ENCODE data around the gene PIEZO2.

The PIEZO2 gene

DNA sequence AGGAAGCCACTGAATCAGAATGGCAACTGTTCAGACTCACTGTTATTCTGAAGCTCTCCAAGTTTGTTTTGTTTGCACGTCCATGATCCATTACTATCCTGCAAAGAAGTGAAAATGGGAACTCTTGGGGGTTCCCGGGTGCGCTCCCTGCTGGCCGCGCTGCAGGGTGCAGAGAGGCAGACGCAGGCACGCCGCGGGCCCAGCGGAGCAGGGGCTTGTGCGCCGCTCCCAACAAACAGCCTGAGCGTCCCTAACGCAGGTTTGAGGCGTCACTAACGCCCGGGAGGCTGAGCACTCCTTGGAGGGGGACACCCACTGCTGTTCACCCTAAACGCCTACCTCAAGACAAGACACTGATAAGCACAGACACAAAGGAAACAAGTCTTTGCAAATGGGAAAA lies 14.3 kb upstream of the PIEZO2 start:
- H3K27me3 Mint-ChIP-seq (ENCODE audit: low read depth, poor library complexity): peaks cover 28% of the 10 kb centered on the region
- H3K4me1 Mint-ChIP-seq: no peaks in the 10 kb centered on the region
- TF ChIP-seq, protein P1, sequence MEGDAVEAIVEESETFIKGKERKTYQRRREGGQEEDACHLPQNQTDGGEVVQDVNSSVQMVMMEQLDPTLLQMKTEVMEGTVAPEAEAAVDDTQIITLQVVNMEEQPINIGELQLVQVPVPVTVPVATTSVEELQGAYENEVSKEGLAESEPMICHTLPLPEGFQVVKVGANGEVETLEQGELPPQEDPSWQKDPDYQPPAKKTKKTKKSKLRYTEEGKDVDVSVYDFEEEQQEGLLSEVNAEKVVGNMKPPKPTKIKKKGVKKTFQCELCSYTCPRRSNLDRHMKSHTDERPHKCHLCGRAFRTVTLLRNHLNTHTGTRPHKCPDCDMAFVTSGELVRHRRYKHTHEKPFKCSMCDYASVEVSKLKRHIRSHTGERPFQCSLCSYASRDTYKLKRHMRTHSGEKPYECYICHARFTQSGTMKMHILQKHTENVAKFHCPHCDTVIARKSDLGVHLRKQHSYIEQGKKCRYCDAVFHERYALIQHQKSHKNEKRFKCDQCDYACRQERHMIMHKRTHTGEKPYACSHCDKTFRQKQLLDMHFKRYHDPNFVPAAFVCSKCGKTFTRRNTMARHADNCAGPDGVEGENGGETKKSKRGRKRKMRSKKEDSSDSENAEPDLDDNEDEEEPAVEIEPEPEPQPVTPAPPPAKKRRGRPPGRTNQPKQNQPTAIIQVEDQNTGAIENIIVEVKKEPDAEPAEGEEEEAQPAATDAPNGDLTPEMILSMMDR (IDR thresholded peaks at IDR 0.05): peak; percentile 64
- H3K4me3 Mint-ChIP-seq: no peak overlapping the region
- no peak overlapping the region for H3K27ac Mint-ChIP-seq
- peak; percentile 57 for DNase-seq
- no peaks in the 10 kb centered on the region for H3K36me3 Mint-ChIP-seq (ENCODE audit: low read depth)
- no peaks in the 10 kb centered on the region for H3K9me3 Mint-ChIP-seq

DNA sequence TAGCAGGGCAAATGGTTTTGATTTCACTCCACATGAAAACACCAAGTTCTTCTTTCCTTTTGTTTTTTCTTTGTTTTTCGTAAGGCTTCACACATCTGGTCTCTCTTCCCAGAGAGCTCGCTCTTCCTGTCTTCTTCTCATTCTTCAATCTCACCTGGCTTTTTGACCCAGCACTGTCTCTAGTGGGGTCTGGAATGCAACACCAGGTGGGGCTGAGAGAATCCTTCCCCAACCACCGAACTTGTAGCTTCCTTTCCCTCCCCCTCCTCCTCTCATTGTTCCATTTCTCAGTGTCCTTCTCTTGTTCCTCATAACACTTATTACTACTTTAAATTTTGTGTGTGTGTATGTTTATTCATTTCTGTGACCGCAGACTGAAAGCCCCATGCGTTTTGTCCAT lies 13.5 kb upstream of the PIEZO2 start:
- DNase-seq: no peak
- no peak overlapping the region for H3K4me3 Mint-ChIP-seq
- no peaks in the 10 kb centered on the region for H3K9me3 Mint-ChIP-seq
- peaks cover 25% of the 10 kb centered on the region for H3K27me3 Mint-ChIP-seq (ENCODE audit: low read depth, poor library complexity)
- H3K36me3 Mint-ChIP-seq (ENCODE audit: low read depth): no peaks in the 10 kb centered on the region
- H3K4me1 Mint-ChIP-seq: no peaks in the 10 kb centered on the region
- no peak overlapping the region for H3K27ac Mint-ChIP-seq
- TF ChIP-seq, protein P1 (IDR thresholded peaks at IDR 0.05): no peak

DNA sequence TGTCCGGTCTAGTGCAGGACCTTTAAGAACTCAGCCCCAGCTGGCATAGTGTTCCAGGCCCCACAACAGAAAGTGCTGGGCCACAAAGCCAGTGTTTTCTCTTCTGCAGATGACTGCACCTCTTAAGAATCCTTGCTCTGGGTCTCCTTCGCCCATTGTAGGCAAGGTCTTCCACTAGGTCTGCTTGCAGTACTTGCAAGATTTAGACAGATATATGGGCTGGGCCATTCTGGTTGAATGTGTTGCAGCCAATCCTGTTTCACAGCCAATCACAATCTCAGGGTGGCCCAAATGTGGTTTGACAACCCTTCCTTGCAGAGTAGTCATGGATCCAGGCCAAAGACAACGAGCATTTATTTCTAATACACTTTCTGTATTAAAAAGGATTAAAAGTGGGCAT lies 13.1 kb upstream of the PIEZO2 start:
- peaks cover 25% of the 10 kb centered on the region for H3K27me3 Mint-ChIP-seq (ENCODE audit: low read depth, poor library complexity)

DNA sequence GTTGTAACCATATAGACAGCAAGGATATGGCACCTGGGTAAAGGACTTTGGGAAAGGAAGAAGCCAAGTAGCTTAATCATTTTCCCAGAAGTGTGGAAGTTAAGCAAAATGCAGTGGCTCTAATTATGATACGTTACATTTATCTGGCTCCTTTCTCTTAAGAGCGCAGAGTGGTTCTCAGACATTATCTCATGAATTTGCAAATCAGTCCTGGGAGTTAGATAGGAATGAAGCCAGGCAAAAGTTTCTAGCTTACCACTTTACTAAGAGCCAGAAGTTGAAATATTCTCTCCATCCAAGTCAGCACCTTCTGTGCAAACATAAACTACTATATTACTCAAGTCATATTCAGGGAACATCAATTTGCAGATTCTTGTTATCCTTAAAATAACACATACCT lies 10.9 kb upstream of the PIEZO2 start:
- H3K27ac Mint-ChIP-seq: no peak overlapping the region
- TF ChIP-seq, protein P1 (IDR thresholded peaks at IDR 0.05): no peak
- no peaks in the 10 kb centered on the region for H3K36me3 Mint-ChIP-seq (ENCODE audit: low read depth)
- H3K27me3 Mint-ChIP-seq (ENCODE audit: low read depth, poor library complexity): peaks cover 36% of the 10 kb centered on the region
- no peak overlapping the region for H3K4me3 Mint-ChIP-seq
- no peaks in the 10 kb centered on the region for H3K9me3 Mint-ChIP-seq
- DNase-seq: no peak
- H3K4me1 Mint-ChIP-seq: no peaks in the 10 kb centered on the region

More for the DNA sequence above, 13.1 kb upstream of the PIEZO2 start:
- no peaks in the 10 kb centered on the region for H3K4me1 Mint-ChIP-seq
- DNase-seq: no peak
- H3K4me3 Mint-ChIP-seq: no peak overlapping the region
- H3K36me3 Mint-ChIP-seq (ENCODE audit: low read depth): no peaks in the 10 kb centered on the region
- H3K27ac Mint-ChIP-seq: no peak overlapping the region
- TF ChIP-seq, protein P1 (IDR thresholded peaks at IDR 0.05): no peak
- no peaks in the 10 kb centered on the region for H3K9me3 Mint-ChIP-seq

DNA sequence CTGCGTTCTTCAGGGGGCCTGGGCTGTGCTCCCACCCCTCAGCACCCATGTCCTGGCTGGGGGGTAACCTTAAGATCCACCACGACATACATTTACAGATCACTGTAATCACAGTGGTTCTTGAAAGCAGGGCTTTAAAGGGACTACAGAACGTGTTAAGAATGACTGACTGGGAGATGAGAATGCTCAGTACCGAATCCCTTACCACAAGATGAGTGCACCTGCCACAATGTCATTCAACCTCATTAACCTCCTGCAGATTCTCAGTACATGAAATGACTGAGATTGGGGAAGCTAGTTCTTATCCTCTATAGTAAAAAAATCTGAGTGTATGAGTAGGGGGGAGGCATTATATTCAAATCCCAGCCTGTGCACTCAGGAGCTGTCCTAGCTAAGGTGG lies 10.5 kb upstream of the PIEZO2 start:
- peaks cover 34% of the 10 kb centered on the region for H3K27me3 Mint-ChIP-seq (ENCODE audit: low read depth, poor library complexity)
- TF ChIP-seq, protein P1 (IDR thresholded peaks at IDR 0.05): no peak

DNA sequence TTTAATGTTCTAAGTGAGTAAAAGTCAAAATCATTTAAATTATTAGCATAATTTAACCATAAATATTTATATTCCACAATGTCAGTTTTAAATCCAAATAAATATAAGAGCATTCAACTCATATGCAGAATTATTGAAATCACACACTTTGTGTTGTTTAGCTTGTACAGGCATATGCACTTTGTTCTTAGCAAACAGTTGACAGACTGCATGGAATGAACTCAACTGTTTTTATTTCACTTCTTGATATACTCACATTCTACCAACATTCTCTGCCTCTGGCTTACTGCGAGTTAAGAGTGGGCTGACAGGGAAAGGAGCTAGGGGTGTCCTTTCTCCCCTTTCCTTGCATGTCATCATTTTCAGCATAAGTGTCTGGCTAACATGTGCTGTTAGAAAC lies 7.6 kb upstream of the PIEZO2 start:
- H3K9me3 Mint-ChIP-seq: no peaks in the 10 kb centered on the region
- H3K4me3 Mint-ChIP-seq: no peak overlapping the region
- no peak overlapping the region for H3K27ac Mint-ChIP-seq
- no peaks in the 10 kb centered on the region for H3K36me3 Mint-ChIP-seq (ENCODE audit: low read depth)
- no peaks in the 10 kb centered on the region for H3K4me1 Mint-ChIP-seq
- DNase-seq: no peak
- TF ChIP-seq, protein P1 (IDR thresholded peaks at IDR 0.05): no peak
- H3K27me3 Mint-ChIP-seq (ENCODE audit: low read depth, poor library complexity): peaks cover 40% of the 10 kb centered on the region

More for the DNA sequence above, 10.5 kb upstream of the PIEZO2 start:
- no peaks in the 10 kb centered on the region for H3K4me1 Mint-ChIP-seq
- no peaks in the 10 kb centered on the region for H3K9me3 Mint-ChIP-seq
- DNase-seq: no peak
- no peak overlapping the region for H3K4me3 Mint-ChIP-seq
- H3K27ac Mint-ChIP-seq: no peak overlapping the region
- H3K36me3 Mint-ChIP-seq (ENCODE audit: low read depth): no peaks in the 10 kb centered on the region

Measured in nephron progenitor cell (in vitro differentiated cells).